Peyer's patch (tissue), 4 donors: ENCODE measurements around the gene TNS3.
"Not testable (repeated sequence)": the region's sequence is repeated elsewhere in the genome, so short reads cannot be mapped to it uniquely, and the experiment has no call there.

Experiments used
- CTCF ChIP-seq, 6 experiments: fragments of 450-650 bp in 4 of 6; fragments of 200-600 bp in 2 of 6; sonication (generic) in 1 of 6; IDR thresholded peaks; one replicate each; pipeline ENCODE4 v1.5.1; 2017 to 2019; ENCODE audit warnings: antibody characterized with exemption in 6 of 6, mild to moderate bottlenecking in 3 of 6, moderate library complexity in 1 of 6
- POLR2A ChIP-seq, 2 donors: fragments of 450-650 bp; IDR thresholded peaks; one replicate each; pipeline ENCODE4 v1.5.1; 2017; ENCODE audit warnings: antibody characterized with exemption in 2 of 2, mild to moderate bottlenecking in 2 of 2, moderate library complexity in 2 of 2

GRCh38 chr7:47586161-47586670 lies 4.3 kb upstream of the TNS3 start:
- TF ChIP-seq POLR2A, CTCF (IDR thresholded peaks at IDR 0.05): not testable (repeated sequence)
